NCI-H510A treated with DMSO at 0.1 percent for 48 hours (cell line): Measurements from ENCODE around the gene RAB17.
A peak's percentile ranks its signal among the peaks of the same experiment; 100 is the strongest.
"Not testable (repeated sequence)": the region's sequence is repeated elsewhere in the genome, so short reads cannot be mapped to it uniquely, and the experiment has no call there.

Experiments used
- DNase-seq: peaks from one replicate; lab custom pipeline; 2025; lab: John Stamatoyannopoulos, UW

The RAB17 gene

GRCh38 chr2:237598468-237599208 is 8.1 kb upstream of the RAB17 start:
- no peak for DNase-seq

- DNase-seq: no peak
Measured at GRCh38 chr2:237597196-237598145, 6.9 kb upstream of the RAB17 start.

- DNase-seq: no peak
Measured at GRCh38 chr2:237596520-237597195, 6.1 kb upstream of the RAB17 start.

- not testable (repeated sequence) for DNase-seq
Measured at GRCh38 chr2:237595829-237596519, 5.4 kb upstream of the RAB17 start.

GRCh38 chr2:237594514-237594871 is 4.0 kb upstream of the RAB17 start:
- DNase-seq: no peak

- no peak for DNase-seq
Measured at GRCh38 chr2:237593596-237594320, 3.2 kb upstream of the RAB17 start.

- no peak for DNase-seq
Measured at GRCh38 chr2:237593036-237593435, 2.5 kb upstream of the RAB17 start.

GRCh38 chr2:237592425-237592980 is 2.0 kb upstream of the RAB17 start:
- DNase-seq: no peak

- peak; percentile 57 for DNase-seq
Measured at GRCh38 chr2:237591141-237591881, 777 bp upstream of the RAB17 start.

- DNase-seq: no peak
Measured at GRCh38 chr2:237588044-237588696, 2.4 kb downstream of the RAB17 start.

- DNase-seq: no peak
Measured at GRCh38 chr2:237585590-237586221, 4.8 kb downstream of the RAB17 start.

GRCh38 chr2:237583385-237584295 is 6.9 kb downstream of the RAB17 start:
- DNase-seq: no peak

- DNase-seq: peak; percentile 5
Measured at GRCh38 chr2:237581751-237582746, 8.5 kb downstream of the RAB17 start.

- DNase-seq: no peak
Measured at GRCh38 chr2:237581326-237581725, 9.2 kb downstream of the RAB17 start.

- no peak for DNase-seq
Measured at GRCh38 chr2:237577956-237578870, 12.3 kb downstream of the RAB17 start.

GRCh38 chr2:237577458-237577857 is 13.1 kb downstream of the RAB17 start:
- no peak for DNase-seq
